ENCODE measurements around the gene OTUD6A.
A peak's percentile ranks its signal among the peaks of the same experiment; 100 is the strongest.

OTUD6A gene, protein sequence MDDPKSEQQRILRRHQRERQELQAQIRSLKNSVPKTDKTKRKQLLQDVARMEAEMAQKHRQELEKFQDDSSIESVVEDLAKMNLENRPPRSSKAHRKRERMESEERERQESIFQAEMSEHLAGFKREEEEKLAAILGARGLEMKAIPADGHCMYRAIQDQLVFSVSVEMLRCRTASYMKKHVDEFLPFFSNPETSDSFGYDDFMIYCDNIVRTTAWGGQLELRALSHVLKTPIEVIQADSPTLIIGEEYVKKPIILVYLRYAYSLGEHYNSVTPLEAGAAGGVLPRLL

DNA sequence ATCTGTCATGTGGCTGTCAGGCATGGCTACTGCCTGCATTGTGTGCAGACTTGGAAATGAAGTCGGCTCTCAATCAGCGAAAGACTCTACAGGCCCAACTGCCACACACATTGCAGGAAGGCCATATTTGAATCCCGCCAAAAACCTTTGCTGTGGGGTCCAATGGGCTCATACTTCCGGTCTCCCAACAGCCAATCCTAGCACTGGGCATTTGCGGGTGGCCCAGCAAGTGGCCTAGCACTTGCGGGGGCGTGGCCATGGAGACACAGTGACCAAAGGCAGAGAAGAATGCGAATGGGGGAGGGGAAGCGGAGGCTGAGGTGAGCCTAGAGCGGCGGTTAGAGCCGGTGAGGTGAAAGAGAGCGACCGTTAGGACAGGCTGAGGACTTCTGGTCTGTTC, at the start of gene OTUD6A:
OTUD6A (plus strand) TSS at position 382 of the 400 bp plus-strand sequence. CDS start 68 bp downstream, outside the sequence.
- no peak for DNase-seq (ENCODE audit: low read depth in 2 of 3, low spot score in 1 of 3)

DNA sequence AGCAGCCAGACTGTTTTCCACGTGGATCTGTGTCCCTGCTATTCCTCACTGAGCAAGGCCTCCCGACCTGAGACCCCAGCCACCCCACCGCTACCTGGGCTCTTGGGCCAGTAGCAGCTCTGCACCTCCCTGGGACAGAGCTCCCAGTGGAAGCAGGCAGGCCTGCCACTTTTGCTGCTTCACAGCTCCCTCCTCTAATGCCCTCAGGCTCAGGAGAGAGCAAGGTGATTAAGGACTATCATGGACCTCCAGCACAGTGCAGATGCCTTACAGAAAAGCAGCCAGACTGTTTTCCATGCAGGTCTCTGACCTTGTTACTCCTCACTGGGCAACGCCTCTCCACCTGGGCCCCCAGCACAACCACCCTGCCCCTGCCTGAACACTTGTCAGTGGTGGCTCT, 49.5 kb upstream of the OTUD6A start:
- DNase-seq (ENCODE audit: low read depth in 2 of 3, low spot score in 1 of 3) = no peak

DNA sequence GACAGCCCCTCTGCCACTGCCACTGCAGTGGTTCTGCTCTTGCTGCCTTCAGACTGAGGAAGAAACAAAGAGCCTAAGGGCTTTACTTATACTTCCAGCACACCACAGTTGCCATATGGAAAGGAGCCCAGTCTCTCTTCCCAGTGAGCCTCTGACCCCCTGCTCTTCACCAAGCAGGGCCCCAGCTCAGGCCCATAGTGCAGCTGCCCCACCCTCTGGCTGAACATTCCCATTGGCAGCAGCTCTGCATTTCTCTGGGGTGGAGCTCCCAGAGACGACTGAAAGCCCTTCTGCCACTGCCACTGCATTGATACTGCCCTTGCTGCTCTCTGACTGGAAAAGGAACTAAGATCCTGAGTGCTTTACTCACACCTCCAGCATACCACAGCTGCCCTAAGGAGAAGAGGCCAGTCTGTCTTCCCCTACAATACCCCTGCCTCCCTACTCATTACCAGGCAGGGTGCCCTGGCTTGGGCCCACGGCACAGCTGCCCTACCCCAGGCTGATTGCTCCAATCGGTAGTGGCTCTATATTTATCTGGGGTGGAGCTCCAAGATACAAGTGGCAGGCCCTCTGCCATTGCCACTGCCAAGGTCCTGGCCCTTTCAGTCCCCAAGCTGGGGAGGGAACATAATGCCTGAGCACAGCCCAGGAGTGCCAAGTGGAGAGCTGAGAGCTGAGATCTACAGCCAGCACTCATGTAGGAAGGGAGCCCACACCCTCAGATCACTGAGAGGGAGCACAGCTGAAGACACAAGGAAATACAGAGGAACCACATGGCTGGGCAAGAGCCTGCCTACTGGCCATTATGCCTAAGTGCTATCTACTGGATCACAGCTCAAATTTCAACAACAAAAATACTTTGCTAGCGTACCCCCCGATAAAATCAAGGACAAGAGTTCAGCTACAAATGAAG, 48.5 kb upstream of the OTUD6A start:
- no peak for DNase-seq (ENCODE audit: low read depth in 2 of 3, low spot score in 1 of 3)

DNA sequence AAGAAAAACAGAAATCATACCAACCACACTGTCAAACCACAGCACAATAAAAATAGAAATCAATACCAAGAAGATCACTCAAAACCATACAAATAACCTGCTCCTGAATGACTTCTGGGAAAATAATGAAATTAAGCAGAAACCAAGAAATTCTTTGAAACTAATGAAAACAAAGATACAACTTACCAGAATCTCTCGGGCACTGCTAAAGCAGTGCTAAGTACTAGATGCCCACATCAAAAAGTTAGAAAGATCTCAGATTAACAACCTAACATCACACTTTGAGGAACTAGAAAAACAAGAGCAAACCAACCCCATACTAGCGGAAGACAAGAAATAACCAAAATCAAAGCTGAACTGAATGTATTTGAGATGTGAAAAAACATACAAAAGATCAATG, 45.7 kb upstream of the OTUD6A start:
- no peak for DNase-seq (ENCODE audit: low read depth in 2 of 3, low spot score in 1 of 3)

DNA sequence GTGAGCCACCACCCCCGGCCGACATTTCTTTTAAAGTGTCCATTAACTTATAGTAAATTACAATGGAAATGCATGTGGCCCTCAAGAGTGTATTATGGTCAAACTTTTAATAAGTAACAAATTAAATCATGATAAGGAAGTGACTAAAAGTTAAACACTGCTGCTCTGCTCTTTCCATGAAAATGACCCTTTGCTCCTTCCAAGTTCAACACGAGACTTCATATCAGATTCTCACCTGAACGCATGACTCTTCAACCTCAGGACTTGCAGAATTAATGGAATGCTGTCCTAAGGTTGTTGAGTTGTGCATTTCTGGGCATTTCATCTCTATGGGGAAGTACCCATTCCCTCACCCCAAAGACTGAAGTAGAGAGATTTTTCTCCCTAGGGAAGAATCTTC, 39.6 kb upstream of the OTUD6A start:
- no peak for DNase-seq (ENCODE audit: low read depth in 2 of 3, low spot score in 1 of 3)

DNA sequence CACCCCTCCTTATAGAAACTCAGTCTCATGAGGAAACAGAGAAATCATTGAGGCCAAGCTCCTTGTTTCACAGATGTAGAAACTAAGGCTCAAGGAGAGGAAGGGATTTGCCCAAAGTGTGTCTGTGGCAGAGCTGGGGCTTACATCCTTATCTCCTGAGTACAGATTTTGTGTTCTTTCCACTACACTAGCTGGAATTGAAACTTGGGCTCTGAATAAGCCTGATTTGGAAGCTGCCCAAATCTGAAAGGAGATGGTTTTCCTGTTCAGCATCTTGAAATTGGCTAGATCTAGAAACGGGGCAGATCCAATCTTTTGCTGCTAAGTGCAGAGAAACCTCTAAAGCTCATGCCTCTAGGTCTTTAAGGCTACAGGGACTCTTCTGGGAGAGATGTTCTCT, 36.8 kb upstream of the OTUD6A start:
- no peak for DNase-seq (ENCODE audit: low read depth in 2 of 3, low spot score in 1 of 3)

DNA sequence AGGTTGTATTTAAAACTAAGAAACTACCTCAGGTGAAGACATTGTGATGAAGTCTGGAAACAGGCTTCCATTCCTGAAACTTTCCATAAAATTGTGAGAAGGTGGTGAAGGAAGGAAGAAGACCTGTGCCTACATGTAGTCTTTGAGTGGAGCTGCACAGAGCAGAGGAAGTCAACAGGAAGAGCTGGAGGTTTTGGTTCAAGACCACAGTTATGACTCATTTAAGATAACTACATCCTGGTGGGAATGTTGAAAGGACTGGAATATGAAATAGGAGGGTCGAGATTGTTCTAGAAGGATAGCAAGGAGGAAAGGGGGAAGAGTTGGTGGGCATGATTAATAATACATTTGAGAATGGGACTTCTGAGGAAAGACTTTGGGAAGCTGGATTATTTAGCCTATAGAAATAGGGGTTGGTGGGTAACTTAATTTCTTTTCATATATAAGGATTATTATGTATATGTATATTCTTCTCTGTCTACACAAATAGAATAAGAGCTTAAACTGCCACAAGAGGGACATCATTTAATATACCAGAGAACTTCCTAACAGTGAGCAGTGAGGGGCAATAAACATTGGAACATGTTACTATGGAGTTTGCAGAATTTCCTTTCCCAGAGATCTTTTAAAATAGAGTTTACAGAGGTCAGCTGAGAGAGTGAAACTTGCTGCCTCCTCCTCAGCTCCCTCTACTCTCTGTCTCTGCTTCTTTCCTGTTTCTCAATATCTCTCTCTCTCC, 36.0 kb upstream of the OTUD6A start:
- DNase-seq (ENCODE audit: low read depth in 2 of 3, low spot score in 1 of 3) = no peak

DNA sequence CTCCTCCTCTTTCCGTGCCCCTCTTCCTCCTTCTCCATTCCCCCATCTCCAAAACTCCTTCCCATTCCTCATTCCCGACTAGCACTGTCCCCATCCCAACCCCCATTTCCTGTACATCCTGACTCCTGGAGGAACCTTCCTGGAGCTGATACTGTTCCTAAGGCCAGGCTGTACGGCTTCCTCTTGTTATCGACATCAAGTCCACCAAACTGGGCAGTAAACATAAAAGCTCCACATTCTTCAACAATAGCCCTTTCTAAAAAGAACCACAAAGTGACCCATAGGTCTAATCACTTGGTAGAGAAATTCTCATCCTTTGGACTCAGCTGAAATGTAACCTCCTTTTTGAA, 35.4 kb upstream of the OTUD6A start:
- DNase-seq (ENCODE audit: low read depth in 2 of 3, low spot score in 1 of 3) = no peak

DNA sequence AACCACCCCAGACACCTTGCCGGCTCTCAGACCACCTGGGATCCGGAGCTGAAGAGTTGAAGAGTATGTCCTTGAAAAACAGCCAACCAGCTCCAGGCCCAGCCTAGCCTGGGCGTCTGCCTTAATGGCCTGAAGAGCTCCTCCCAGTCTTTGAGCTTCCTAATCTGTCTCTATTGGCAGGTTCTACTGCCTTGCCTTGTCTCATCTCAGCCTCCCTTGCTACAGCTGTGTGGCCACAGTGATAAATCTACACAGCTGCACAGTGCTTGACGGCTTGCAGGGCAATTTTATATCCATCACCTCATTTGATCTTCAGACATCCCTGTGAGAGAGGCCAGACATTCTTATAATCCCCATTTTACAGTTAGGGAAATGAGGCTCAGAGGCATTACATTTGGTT, 32.4 kb upstream of the OTUD6A start:
- DNase-seq (ENCODE audit: low read depth in 2 of 3, low spot score in 1 of 3) = no peak

DNA sequence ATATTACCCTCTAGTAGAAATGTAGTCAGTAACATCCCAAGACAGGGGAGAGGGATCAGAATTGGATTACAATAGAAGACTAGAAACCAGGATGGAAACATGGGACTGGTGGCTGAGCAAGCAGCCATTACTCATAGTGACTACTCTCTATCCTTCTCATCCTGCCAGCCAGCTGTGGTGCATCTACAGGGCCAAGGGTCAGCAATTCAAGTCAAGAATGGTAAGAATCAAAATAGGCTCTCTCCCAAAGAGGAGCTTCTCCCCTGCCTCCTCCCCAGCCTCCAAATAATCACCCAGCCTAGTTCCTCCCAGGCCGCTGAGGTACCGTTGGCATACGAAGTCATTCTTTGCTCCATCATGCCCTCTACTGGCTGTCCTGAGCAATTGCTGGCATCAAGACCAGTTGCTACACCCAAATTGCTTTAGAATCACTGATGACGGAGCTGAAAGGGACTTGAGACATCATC, 31.9 kb upstream of the OTUD6A start:
- peak in 2 of 3 donors; percentile 15 to 68 for DNase-seq (ENCODE audit: low read depth in 2 of 3, low spot score in 1 of 3)

DNA sequence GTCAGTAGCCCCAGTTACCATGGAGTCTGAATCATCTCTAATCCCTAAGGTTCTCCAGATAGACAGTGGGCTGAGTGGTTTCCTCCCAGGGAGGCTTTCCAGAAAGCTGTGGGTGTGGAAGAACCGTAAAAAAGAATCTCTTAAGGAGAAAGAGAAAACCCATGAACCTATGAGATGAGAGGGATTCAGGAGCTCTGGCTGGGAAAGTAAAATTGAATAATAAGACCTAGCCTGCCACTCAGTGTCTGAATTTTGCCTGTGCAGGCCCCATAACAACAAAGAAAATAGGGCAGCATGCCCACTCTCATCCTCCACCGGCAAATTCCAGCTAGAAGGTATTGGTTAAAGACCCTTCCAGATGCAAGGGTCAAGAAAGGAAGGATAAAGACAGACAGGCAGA, 29.5 kb upstream of the OTUD6A start:
- no peak for DNase-seq (ENCODE audit: low read depth in 2 of 3, low spot score in 1 of 3)

DNA sequence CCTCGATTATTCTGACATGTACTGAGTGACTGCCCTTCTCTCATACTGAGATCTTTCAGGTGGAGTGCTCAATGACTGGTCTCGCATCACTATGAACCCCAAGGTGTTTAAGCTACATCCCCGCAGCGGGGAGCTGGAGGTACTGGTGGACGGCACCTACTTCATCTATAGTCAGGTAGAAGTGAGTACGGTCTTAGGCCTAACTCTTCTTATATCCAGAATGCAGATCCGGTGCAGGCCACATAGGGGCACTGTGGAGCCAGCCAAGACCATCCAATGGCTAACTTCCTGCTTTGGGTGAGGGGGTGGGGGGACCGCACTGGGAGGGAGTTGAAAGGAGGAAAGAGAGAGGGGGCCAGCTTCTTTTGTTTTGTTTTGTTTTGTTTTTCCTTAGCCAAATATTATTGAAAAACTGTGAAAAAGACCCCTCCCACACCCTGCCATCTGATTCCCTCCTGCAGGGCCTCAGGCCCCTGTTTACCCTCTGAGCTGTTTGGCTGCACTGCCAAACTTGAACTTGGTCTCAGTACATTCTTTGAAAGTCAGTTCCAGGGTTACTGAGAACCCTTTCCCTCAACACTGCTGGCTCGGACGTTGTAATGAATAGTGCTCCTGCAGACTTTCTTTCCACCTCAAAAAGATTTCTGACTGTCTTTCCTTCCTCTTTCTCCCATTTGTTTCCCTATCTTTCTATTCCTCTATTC, 28.8 kb upstream of the OTUD6A start:
- DNase-seq (ENCODE audit: low read depth in 2 of 3, low spot score in 1 of 3) = peak; percentile 5 to 27 (median 14)

DNA sequence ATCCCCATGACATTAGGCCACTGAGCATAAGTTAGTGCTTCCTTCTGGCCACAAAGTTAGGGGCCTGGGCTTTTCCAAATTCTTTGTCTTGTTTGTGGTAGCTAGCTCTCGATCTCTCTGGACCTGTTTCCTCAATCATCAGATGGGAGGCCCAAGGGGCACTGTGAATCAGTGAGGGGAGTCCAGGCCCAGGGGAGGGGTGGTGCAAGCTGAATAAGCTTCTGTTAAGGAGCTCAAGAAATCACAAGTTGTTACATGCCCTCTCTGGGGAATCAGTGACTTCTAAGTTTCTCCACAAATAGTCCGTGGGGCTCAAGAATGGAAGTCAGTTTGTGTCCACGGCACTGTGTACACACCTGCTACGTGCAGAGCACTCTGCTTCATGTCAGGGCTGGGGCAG, 27.6 kb upstream of the OTUD6A start:
- no peak for DNase-seq (ENCODE audit: low read depth in 2 of 3, low spot score in 1 of 3)

DNA sequence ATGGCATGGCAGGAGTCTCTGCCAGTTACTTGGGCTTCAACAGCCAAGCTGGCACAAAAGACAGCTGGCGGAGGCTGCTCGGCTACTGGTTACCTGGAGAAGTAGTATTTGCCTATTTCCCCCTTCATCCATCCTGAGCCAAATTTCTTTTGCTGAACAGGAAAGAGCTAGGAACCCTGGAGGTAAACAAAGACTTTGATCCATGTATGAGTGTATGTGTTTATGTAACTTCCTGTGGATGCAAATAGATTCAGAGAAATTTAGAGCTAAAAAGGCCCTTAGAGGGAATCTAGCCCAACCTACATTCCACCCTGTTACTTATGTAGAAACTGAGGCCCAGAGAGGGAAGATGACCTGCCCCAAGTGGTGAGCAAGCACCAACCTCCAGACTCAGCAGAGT, 23.7 kb upstream of the OTUD6A start:
- no peak for DNase-seq (ENCODE audit: low read depth in 2 of 3, low spot score in 1 of 3)

DNA sequence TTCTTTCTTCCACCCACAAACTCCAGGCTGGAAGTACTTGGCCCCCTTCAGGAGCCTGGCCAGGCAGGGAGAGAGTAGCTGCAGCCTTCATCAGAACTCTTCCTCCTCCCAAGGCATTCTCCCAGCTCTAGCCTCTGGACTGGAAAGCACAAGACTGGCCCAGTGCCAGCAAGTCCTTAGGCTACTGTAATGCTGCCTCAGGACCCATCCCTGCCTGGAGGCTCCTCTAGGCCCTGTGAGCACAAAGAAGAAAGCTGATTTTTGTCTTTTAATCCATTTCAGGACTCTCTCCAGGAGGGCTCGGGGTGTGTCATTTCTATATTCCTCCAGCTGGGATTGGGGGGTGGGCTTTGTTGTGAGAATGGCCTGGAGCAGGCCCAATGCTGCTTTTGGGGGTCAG, 23.3 kb upstream of the OTUD6A start:
- DNase-seq (ENCODE audit: low read depth in 2 of 3, low spot score in 1 of 3) = no peak

DNA sequence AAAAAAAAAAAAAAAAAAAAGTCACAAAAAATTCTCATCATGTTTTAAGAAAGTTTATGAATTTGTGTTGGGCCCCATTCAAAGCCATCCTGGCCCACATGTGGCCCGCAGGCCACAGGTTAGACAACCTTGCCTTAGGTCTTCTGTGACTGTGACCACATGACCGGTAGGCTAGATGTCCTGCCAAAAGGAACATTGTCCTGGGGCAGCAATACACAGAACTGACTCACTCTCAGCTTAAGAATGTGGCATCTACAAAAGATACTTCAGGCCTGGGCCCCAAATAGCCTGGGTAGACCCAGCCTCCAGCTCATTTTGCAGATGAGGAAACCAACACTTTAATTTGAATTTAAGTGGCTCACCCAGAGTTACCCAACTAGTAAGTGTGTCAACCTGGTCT, 22.5 kb upstream of the OTUD6A start:
- no peak for DNase-seq (ENCODE audit: low read depth in 2 of 3, low spot score in 1 of 3)

DNA sequence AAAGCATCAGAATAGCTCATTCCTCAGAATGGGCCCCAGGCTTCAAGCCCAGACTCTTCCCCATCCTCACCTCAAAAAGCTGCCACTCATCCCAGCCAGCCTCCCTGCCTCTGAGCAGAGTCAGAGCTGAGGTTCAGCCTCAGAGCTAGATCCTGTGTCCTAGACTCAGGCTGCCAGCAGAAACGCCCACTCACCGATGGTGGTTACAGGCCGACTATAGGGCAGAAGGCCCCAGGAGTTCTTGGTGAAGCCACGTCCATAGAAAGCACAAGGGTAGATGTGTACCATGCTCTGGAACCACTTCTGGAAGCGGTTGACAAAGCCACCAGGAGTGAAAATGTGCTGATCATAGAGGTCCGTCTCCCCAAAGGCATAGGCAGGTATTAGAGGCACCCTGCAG, 20.3 kb upstream of the OTUD6A start:
- no peak for DNase-seq (ENCODE audit: low read depth in 2 of 3, low spot score in 1 of 3)

DNA sequence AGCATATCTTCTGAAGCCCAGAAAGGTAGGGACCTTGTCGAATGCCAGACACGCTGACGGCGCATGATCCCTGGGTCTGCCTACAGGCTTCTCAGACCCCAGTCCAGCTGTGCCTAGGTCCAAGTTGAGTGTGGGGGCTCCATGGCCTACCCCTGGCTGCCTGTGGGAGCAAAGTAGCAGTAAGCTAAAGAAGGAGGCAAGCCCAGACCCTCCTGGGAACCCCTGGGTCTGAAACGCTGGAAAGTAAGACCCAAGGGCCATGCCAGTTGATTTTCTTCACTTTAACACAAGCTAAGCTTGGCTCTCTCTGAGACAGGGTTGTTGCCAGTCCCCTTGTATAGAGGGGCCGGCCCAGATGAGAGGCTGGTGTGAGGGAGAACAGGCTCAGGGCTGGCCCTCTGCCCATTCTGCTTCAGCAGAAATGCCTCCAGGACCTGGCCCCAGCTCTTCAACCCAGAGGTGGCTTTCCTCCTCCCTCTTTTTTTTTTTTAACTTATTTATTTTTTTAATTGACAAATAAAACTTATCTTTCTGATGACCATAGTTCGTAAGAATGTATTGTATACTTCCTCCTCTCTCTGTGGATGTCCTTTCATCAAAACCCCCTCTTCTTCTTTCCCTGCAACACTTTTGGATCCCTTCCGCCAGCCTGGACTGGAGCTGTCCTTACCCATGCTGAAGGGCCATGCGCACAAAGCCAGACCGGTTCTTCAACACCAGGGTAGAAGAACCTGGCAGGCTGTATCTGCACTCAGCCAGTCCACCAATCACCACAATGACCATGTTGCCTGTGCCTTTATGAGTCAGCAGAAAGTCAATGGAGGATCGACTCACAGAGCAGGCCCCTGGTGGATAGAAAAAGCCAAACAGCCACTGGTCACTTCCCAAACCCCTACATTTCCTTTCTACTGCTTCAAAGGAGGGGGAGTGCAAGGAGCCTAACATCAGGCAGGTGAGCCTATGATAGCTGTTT, 19.6 kb upstream of the OTUD6A start:
- no peak for DNase-seq (ENCODE audit: low read depth in 2 of 3, low spot score in 1 of 3)

DNA sequence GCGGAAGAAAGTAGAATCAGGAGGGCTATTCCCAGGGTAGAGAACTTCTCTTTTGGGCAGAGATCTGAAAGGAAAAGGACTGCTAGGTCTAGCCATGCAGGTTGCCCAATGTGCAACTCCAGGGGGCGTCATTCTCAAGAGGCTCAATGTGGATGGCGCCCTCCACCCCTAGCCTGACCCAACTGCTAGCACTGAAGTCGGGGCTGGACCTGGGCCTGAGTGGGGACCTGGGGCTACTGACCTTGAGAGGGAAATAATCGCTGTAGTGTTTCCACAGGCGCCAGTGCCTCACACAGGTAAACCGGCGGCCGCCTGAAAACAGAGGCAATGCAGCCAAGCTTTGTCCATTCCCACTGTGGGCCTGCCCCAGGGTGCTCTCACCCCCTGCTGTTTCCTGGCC, 18.6 kb upstream of the OTUD6A start:
- no peak for DNase-seq (ENCODE audit: low read depth in 2 of 3, low spot score in 1 of 3)
